Right lobe of liver (tissue), 6 donors: ENCODE measurements around the gene FCGBP. TPM values are rescaled to one million over a fixed set of nuclear protein-coding genes. Genes with fewer than 3 reads are reported as not detected.

Source experiments
- ATAC-seq, 4 donors: fragments of 200-7000 bp; cut with Tn5 transposase; one replicate each; pipeline ENCODE4 v1.9.1; 2020; ENCODE audit warnings: mild to moderate bottlenecking in 4 of 4, moderate library complexity in 4 of 4
- DNase-seq, 3 donors: peaks; one replicate each; pipeline ENCODE4 v3.0.0-alpha.2; 2020
- H3K27ac ChIP-seq, 3 donors: fragments of 200-600 bp; one replicate each; pipeline ENCODE4 v1.8.0; 2022
- H3K27me3 ChIP-seq, 2 donors: fragments of 200-600 bp; one replicate each; pipeline ENCODE4 v1.8.0; 2022
- H3K36me3 ChIP-seq, 4 donors: fragments of 200-600 bp; sonication (generic) in 1 of 4; one replicate each; pipeline versions ENCODE4 v1.5.1 to v1.8.0; 2017 to 2022; ENCODE audit warnings: control low read depth in 1 of 4
- H3K4me1 ChIP-seq, 4 donors: fragments of 200-600 bp; sonication (generic) in 1 of 4; one replicate each; pipeline versions ENCODE4 v1.5.1 to v1.8.0; 2017 to 2022; ENCODE audit warnings: control low read depth in 1 of 4
- H3K4me3 ChIP-seq, 3 donors: fragments of 200-600 bp; one replicate each; pipeline ENCODE4 v1.8.0; 2022
- H3K9me3 ChIP-seq, 4 donors: fragments of 200-600 bp; sonication (generic) in 1 of 4; one replicate each; pipeline versions ENCODE4 v1.5.1 to v1.8.0; 2017 to 2022; ENCODE audit warnings: control low read depth in 1 of 4
- CTCF ChIP-seq, 4 donors: fragments of 200-600 bp in 3 of 4; fragments of 450-650 bp in 1 of 4; IDR thresholded peaks; one replicate each; pipeline versions ENCODE4 v1.5.1 to v1.8.0; 2016 to 2022; ENCODE audit warnings: antibody characterized with exemption in 4 of 4, mild to moderate bottlenecking in 2 of 4
- POLR2A ChIP-seq: fragments of 450-650 bp; IDR thresholded peaks from one replicate; pipeline ENCODE4 v1.6.1; 2017; ENCODE audit warnings: antibody characterized with exemption, mild to moderate bottlenecking
- WGBS: methylation state at CpG from one replicate; pipeline ENCODE4 v1.1.6; 2018; ENCODE audit warnings: low coverage, low lambda C conversion rate; ENCODE audit not compliant: insufficient coverage; ENCODE audit errors: missing lambda C conversion rate; 5-methylcytosine and 5-hydroxymethylcytosine counted together
- intact Hi-C, 2 donors: fragments of 100-400 bp; cut with DNase I; formaldehyde crosslinking; loops; one replicate each; pipeline versions ENCODE4 v1.11.2 to v1.14.1; 2022
- total RNA-seq, 6 experiments: library from RNA; depleted of rRNA in 2 of 6; stranded (reverse); fragments of >200 nt in 2 of 6; fragmentation: NEBNext Ultra II Directional in 3 of 6; extraction: Animal tissue kit (Norgen Biotek cat#: 25700) in 3 of 6; gene quantifications; one replicate each; pipeline versions ENCODE4 v1.1.0 to v1.2.4, GENCODE V29; 2016 to 2023
- donor health status: DM: no; HTN: yes; CAD: no.
- donor health status: DM: no; HTN: no; CAD: no.
- donor health status: DM: no; HTN: no; CAD: no.
- donor health status: DM: no; HTN: yes; CAD: no.
- donor health status: DM: no; HTN: yes; CAD: no.

Gene FCGBP
- total RNA-seq, 6 experiments from 2014 or later = 3.8 to 31.6 (median 3.9) TPM

DNA sequence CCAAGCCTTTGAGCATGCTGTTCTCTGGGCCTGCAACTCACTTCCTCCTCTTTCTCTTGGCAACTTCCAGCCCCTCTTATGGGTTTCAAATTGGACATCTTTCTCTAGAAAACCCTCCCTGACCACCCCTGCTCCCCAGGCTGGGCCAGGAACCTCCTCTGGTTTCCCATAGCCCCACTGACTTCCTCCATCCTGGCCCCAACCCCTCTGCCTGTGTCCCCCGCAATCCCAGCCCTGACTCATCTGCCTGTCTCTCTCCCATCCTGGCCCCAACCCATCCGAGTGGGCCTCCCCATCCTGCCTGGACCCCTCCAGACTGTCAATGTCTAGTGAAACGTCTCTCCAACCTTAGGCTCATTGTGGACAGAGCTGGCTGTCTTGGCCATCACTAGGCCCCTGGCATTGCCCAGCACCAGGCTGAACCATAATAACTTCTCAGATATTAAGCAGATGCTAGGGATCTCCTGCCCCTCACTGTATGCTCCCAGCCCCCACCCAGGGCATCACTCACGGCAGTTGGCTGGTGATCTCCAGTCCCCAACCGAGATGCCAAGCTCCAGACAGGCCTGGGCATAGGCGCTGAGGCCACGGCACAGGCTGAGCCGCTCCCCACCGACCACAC is 16.8 kb downstream of the FCGBP start:
- H3K36me3 ChIP-seq = no peaks in the 10 kb centered on the region
- DNase-seq (no peak), ATAC-seq (no peak)
- no peaks in the 10 kb centered on the region for H3K4me1 ChIP-seq
- intact Hi-C loops = no loop called here
- TF ChIP-seq CTCF (IDR thresholded peaks at IDR 0.05) = no peak
- TF ChIP-seq POLR2A = no peak
- no peaks in the 10 kb centered on the region for H3K27me3 ChIP-seq
- no peaks in the 10 kb centered on the region for H3K9me3 ChIP-seq
- H3K4me3 ChIP-seq = no peak overlapping the region
- H3K27ac ChIP-seq = no peak overlapping the region
- 68% methylated on average over 3 of the region's 9 CpGs for WGBS

DNA sequence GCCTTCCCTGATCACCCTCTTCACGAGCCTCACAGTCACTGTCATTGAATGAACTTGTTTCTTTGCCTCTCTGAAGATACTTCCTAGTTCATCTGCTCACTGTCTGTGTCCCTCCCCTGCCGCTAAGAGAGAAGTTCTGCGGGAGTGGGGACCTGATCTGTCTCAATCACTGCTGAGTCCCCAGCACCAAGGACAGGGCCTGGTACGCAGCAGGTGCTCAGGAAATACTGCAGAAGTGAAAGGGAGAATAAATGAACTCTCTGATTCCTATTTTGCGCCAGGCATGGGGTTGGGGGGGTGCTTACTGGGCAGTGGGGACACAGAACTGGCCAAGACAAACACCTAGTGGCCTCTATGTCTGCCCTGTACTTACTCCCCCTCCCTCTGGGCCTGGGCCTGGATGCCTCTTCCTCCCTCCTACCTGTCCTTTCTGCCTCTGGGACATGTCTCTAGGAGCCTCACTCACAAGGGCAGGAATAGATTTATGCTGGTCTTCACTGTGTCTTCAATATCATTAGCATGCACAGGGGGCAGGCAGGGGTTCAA is 17.5 kb downstream of the FCGBP start:
- Histone ChIP-seq H3K27me3 (no peaks in the 10 kb centered on the region), H3K36me3 (no peaks in the 10 kb centered on the region), H3K9me3 (no peaks in the 10 kb centered on the region), H3K4me1 (no peaks in the 10 kb centered on the region), H3K4me3 (no peak overlapping the region), H3K27ac (no peak overlapping the region)
- ATAC-seq (peak in 1 of 4 donors; percentile 40), DNase-seq (no peak)
- intact Hi-C loops = no loop called here
- WGBS = 72% methylated on average over 4 of the region's 5 CpGs
- TF ChIP-seq CTCF (IDR thresholded peaks at IDR 0.05) = no peak
- no peak for TF ChIP-seq POLR2A

DNA sequence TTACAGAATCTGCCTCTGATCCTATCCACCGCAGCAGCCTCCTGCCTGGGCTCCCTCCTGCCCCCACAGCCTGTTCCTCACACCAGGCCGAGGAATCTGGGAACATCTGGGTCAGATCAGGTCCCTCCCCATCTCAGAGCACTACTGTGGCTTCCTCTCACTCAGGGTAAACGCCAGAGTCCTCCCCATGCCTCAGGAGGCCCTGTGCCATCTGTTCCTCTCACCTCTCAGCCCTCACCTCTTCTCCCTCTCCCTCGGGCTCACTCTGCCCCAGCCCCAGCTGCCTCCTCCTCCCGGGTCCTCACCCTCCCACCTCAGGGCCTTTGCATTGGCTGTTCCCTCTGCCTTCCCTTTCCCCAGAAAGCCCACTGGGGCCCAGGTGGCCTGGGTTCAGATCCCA is 18.2 kb downstream of the FCGBP start:
- Histone ChIP-seq H3K9me3 (no peaks in the 10 kb centered on the region), H3K4me3 (no peak overlapping the region), H3K36me3 (no peaks in the 10 kb centered on the region), H3K27me3 (no peaks in the 10 kb centered on the region), H3K27ac (no peak overlapping the region), H3K4me1 (no peaks in the 10 kb centered on the region)
- 50% methylated on average over 3 of the region's 5 CpGs for WGBS
- ATAC-seq (no peak), DNase-seq (no peak)
- TF ChIP-seq POLR2A = no peak
- no peak for TF ChIP-seq CTCF (IDR thresholded peaks at IDR 0.05)
- intact Hi-C loops = no loop called here

DNA sequence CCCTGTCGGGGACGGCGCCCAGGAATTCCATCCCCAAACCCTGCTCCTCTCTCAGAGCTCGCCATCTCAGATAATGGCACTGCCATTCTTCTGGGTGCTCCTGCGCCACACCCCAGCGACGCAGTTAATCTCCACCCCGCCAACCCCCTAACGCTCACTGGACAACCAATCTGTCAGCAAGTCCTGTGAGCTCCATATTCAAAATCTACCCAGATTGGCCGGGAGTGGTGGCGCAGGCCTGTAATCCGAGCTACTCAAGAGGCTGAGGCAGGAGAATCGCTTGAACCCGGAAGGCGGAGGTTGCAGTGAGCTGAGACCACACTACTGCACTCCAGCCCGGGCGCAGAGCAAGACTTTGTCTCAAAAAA is 18.6 kb downstream of the FCGBP start:
- WGBS = 92% methylated on average over 12 of the region's 17 CpGs
- intact Hi-C loops = no loop called here
- H3K4me1 ChIP-seq = no peaks in the 10 kb centered on the region
- TF ChIP-seq POLR2A (no peak), CTCF (IDR thresholded peaks at IDR 0.05) (no peak)
- no peaks in the 10 kb centered on the region for H3K27me3 ChIP-seq
- H3K27ac ChIP-seq = no peak overlapping the region
- DNase-seq (no peak), ATAC-seq (no peak)
- no peaks in the 10 kb centered on the region for H3K36me3 ChIP-seq
- H3K4me3 ChIP-seq = no peak overlapping the region
- no peaks in the 10 kb centered on the region for H3K9me3 ChIP-seq
